Loucy (cell line): ENCODE measurements around the gene WDR35.

Experiments
- H2AFZ ChIP-seq: fragments of 200-600 bp; sonication (generic); 2 replicates; pipeline ENCODE4 v1.6.0; 2016; ENCODE audit warnings: antibody characterized with exemption, mild to moderate bottlenecking, low read length, moderate library complexity
- H3F3A ChIP-seq: fragments of 200-600 bp; 2 replicates; pipeline ENCODE4 v1.6.0; 2016; ENCODE audit warnings: antibody characterized with exemption, low read depth, mild to moderate bottlenecking
- H3K27me3 ChIP-seq: fragments of 200-600 bp; sonication (generic); 2 replicates; pipeline ENCODE4 v1.6.1; 2014; ENCODE audit warnings: low read length, mild to moderate bottlenecking; ENCODE audit not compliant: insufficient read depth, poor library complexity, severe bottlenecking
- H3K36me3 ChIP-seq: fragments of 200-600 bp; sonication (generic); 2 replicates; pipeline ENCODE4 v1.6.1; 2016; ENCODE audit warnings: low read length; ENCODE audit not compliant: insufficient read depth
- H3K4me1 ChIP-seq: fragments of 200-600 bp; sonication (generic); 2 replicates; pipeline ENCODE4 v1.5.1; 2014; ENCODE audit warnings: low read length, mild to moderate bottlenecking; ENCODE audit not compliant: insufficient read depth, poor library complexity, severe bottlenecking
- H3K4me2 ChIP-seq: fragments of 200-600 bp; sonication (generic); 2 replicates; pipeline ENCODE4 v1.6.0; 2014; ENCODE audit warnings: antibody characterized with exemption, low read length, low read depth, mild to moderate bottlenecking; ENCODE audit not compliant: poor library complexity, severe bottlenecking
- H3K4me3 ChIP-seq: fragments of 200-600 bp; sonication (generic); 2 replicates; pipeline ENCODE4 v1.5.1; 2014; ENCODE audit warnings: low read length, mild to moderate bottlenecking, mixed read lengths; ENCODE audit not compliant: poor library complexity, severe bottlenecking
- H3K79me2 ChIP-seq: fragments of 200-600 bp; sonication (generic); 2 replicates; pipeline ENCODE4 v1.6.1; 2014; ENCODE audit warnings: low read length; ENCODE audit not compliant: insufficient read depth
- H3K9ac ChIP-seq: fragments of 200-600 bp; sonication (generic); 2 replicates; pipeline ENCODE4 v1.6.0; 2014; ENCODE audit warnings: mild to moderate bottlenecking, low read depth, low read length, moderate library complexity; ENCODE audit not compliant: poor library complexity, severe bottlenecking
- H3K9me2 ChIP-seq: fragments of 200-600 bp; sonication (generic); replicated peaks from 2 replicates; pipeline ENCODE4 v1.6.1; 2016; ENCODE audit warnings: low read depth, low read length, mixed read lengths
- H3K9me3 ChIP-seq: fragments of 200-600 bp; sonication (generic); 2 replicates; pipeline ENCODE4 v1.6.1; 2014; ENCODE audit warnings: mild to moderate bottlenecking, antibody characterized with exemption, low read length, low read depth; ENCODE audit not compliant: insufficient read depth
- H4K20me1 ChIP-seq: fragments of 200-600 bp; sonication (generic); 2 replicates; pipeline ENCODE4 v1.6.0; 2014; ENCODE audit warnings: antibody characterized with exemption, low read length, mild to moderate bottlenecking; ENCODE audit not compliant: insufficient read depth, poor library complexity, severe bottlenecking
- EZH2phosphoT487 ChIP-seq: fragments of 200-600 bp; IDR thresholded peaks from 2 replicates; pipeline ENCODE4 v1.6.1; 2018; ENCODE audit warnings: antibody characterized with exemption, mild to moderate bottlenecking, moderate library complexity, borderline replicate concordance
- TF ChIP-seq, protein P1 (sequence below): fragments of 200-600 bp; sonication (generic); conservative IDR thresholded peaks from 2 replicates; pipeline ENCODE4 v1.5.1; 2014; ENCODE audit warnings: mild to moderate bottlenecking, antibody characterized with exemption, low read length

The WDR35 gene

DNA sequence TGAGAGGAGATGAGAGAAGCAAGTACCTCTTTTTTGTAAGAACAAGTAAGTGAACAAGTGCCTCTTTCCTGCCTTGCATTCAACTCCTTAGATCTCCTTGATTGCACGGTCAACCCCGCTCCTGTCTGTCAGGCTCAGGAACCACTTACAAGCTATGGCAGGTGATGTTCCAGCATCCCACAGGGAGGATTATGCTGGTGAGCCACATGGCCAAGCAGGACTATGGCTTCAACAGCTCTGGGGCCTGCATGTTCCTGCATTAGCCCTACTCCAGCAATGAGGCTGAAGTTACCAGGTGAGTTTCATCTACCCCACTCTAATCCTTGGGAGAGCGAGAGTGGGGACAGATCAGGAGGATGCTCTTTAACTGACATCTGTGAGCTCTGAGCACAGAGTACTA lies 117.6 kb downstream of the WDR35 start:
- Histone ChIP-seq H3F3A (no peaks in the 10 kb centered on the region), H3K36me3 (no peaks in the 10 kb centered on the region), H3K9me3 (no peaks in the 10 kb centered on the region), H3K27me3 (no peaks in the 10 kb centered on the region), H3K4me3 (no peak overlapping the region), H3K79me2 (no peaks in the 10 kb centered on the region), H3K4me2 (no peak overlapping the region), H2AFZ (no peak overlapping the region), H4K20me1 (no peaks in the 10 kb centered on the region), H3K4me1 (no peaks in the 10 kb centered on the region), H3K9ac (no peak overlapping the region), H3K9me2 (no peaks in the 10 kb centered on the region)
- no peak for TF ChIP-seq EZH2phosphoT487
- TF ChIP-seq, protein P1, sequence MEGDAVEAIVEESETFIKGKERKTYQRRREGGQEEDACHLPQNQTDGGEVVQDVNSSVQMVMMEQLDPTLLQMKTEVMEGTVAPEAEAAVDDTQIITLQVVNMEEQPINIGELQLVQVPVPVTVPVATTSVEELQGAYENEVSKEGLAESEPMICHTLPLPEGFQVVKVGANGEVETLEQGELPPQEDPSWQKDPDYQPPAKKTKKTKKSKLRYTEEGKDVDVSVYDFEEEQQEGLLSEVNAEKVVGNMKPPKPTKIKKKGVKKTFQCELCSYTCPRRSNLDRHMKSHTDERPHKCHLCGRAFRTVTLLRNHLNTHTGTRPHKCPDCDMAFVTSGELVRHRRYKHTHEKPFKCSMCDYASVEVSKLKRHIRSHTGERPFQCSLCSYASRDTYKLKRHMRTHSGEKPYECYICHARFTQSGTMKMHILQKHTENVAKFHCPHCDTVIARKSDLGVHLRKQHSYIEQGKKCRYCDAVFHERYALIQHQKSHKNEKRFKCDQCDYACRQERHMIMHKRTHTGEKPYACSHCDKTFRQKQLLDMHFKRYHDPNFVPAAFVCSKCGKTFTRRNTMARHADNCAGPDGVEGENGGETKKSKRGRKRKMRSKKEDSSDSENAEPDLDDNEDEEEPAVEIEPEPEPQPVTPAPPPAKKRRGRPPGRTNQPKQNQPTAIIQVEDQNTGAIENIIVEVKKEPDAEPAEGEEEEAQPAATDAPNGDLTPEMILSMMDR: no peak

DNA sequence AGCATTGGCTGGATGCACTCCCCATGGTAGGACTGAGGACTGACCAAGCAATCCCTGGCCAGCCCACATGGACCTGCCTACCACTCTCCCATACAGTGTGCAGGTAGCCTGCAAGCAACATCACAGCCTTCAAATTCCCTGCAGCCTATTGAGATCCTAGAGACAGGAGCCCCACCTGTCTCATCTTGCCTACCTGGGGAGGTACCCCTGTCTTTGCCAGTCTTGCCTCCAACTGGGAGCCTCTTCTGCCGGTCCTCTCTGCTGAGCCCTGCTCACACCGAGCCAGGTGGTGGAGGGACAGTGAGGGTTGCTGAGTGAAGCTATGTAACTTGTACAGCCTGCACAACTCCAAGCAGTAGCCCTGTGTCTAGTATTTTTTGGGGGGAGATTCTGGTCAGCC lies 118.1 kb downstream of the WDR35 start:
- H2AFZ ChIP-seq: no peak overlapping the region
- H4K20me1 ChIP-seq: no peaks in the 10 kb centered on the region
- H3K27me3 ChIP-seq: no peaks in the 10 kb centered on the region
- no peaks in the 10 kb centered on the region for H3K9me2 ChIP-seq
- H3K79me2 ChIP-seq: no peaks in the 10 kb centered on the region
- H3K36me3 ChIP-seq: no peaks in the 10 kb centered on the region
- no peak overlapping the region for H3K9ac ChIP-seq
- H3K4me2 ChIP-seq: no peak overlapping the region
- no peaks in the 10 kb centered on the region for H3F3A ChIP-seq
- H3K4me3 ChIP-seq: no peak overlapping the region
- no peaks in the 10 kb centered on the region for H3K9me3 ChIP-seq
- no peak for TF ChIP-seq EZH2phosphoT487
- TF ChIP-seq, protein P1: no peak
- no peaks in the 10 kb centered on the region for H3K4me1 ChIP-seq

GRCh38 chr2:19870792-19871191 lies 119.1 kb downstream of the WDR35 start:
- no peaks in the 10 kb centered on the region for H3K9me2 ChIP-seq
- no peak overlapping the region for H2AFZ ChIP-seq
- no peak overlapping the region for H3K9ac ChIP-seq
- no peaks in the 10 kb centered on the region for H3F3A ChIP-seq
- H3K27me3 ChIP-seq: no peaks in the 10 kb centered on the region
- TF ChIP-seq EZH2phosphoT487: no peak
- TF ChIP-seq, protein P1: no peak
- no peaks in the 10 kb centered on the region for H3K9me3 ChIP-seq
- no peaks in the 10 kb centered on the region for H3K79me2 ChIP-seq
- H3K4me3 ChIP-seq: no peak overlapping the region
- H3K4me2 ChIP-seq: no peak overlapping the region
- H3K4me1 ChIP-seq: no peaks in the 10 kb centered on the region
- H4K20me1 ChIP-seq: no peaks in the 10 kb centered on the region
- no peaks in the 10 kb centered on the region for H3K36me3 ChIP-seq
